Stimulated activated CD4-positive, alpha-beta T cell treated with anti-CD3 and anti-CD28 coated beads, Interleukin-1b, Interleukin-23, amount 100 ng/mL, for 24 hours (primary cell): ENCODE measurements around the gene SLC2A4RG.

Source experiments
- DNase-seq, 4 experiments: peaks; one replicate each; pipeline ENCODE4 v3.0.0-alpha.2; 2020; ENCODE audit warnings: low read depth in 4 of 4, low spot score in 1 of 4

The SLC2A4RG gene

DNA sequence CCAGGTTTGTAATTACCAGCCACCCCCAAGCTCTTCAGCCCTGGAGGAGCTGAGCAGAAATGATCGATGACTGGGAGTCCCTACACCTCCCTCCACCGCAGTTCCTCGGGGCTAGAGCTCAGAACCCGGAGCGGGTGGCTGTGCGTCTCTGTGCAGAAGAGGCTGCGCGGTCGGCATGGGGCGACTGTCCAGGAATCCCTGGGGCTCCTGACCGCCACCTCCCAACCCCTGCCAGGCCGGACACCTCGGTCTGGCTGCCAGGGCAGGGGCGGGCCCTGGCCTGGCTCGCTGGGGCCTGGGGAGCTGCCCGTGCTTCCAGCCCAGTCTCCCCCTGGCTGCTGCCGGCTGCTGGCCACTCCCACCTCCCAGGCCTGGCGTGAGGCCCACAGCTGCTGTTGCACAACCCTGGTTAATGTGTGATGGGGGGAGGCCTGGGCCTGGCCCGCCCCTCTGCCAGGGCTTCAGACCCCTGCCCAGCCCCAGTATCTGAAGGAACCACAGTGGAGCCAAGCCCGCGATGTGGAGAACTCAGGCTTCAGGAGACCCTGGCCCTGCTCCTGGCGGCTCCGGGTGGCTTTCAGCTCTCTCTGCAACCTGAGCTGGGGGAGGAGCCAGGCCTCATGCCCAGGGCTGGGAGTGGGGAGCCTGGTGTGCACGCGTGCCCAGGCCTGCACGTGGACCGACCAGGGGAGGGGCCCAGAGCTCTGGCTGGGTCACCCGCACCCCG is 1.2 kb downstream of the SLC2A4RG start:
- no peak for DNase-seq

DNA sequence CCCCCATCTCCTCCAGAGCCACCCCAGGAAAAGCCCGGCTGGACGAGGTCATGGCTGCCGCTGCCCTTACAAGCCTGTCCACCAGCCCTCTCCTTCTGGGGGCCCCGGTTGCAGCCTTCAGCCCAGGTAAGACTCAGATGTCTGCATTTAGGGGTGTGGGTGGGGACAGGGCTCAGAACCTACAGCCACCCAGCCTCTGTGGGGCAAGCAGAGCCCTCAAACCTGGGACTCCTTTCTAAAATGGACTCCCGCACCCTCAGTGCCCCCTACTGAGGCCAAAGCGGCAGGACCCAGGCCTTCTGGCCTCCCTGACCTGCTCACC is 1.7 kb downstream of the SLC2A4RG start:
- DNase-seq, result no peak

GRCh38 chr20:63741676-63742380 is 2.3 kb downstream of the SLC2A4RG start:
- DNase-seq, result no peak

DNA sequence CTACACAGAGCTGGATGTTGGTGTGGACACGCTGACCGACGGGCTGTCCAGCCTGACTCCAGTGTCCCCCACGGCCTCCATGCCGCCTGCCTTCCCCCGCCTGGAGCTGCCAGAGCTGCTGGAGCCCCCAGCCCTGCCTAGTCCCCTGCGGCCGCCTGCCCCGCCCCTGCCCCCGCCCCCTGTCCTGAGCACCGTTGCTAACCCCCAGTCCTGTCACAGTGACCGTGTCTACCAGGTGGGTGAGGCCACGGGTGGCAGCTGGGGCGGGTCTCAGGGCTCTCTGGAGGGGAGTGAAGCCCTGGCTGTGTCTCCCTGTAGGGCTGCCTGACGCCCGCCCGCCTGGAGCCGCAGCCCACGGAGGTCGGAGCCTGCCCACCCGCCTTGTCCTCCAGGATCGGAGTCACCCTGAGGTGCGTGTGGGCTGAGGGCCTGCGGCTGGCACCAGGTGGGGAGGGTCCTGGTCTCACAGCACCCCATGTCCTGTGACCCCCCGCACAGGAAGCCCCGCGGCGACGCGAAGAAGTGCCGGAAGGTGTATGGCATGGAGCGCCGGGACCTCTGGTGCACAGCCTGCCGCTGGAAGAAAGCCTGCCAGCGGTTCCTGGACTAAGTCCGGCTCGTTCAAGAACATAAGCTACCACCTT is 2.9 kb downstream of the SLC2A4RG start:
- no peak for DNase-seq

GRCh38 chr20:63743210-63743970 is 3.8 kb downstream of the SLC2A4RG start:
- DNase-seq, result no peak

GRCh38 chr20:63744158-63744557 is 4.6 kb downstream of the SLC2A4RG start:
- no peak for DNase-seq

DNA sequence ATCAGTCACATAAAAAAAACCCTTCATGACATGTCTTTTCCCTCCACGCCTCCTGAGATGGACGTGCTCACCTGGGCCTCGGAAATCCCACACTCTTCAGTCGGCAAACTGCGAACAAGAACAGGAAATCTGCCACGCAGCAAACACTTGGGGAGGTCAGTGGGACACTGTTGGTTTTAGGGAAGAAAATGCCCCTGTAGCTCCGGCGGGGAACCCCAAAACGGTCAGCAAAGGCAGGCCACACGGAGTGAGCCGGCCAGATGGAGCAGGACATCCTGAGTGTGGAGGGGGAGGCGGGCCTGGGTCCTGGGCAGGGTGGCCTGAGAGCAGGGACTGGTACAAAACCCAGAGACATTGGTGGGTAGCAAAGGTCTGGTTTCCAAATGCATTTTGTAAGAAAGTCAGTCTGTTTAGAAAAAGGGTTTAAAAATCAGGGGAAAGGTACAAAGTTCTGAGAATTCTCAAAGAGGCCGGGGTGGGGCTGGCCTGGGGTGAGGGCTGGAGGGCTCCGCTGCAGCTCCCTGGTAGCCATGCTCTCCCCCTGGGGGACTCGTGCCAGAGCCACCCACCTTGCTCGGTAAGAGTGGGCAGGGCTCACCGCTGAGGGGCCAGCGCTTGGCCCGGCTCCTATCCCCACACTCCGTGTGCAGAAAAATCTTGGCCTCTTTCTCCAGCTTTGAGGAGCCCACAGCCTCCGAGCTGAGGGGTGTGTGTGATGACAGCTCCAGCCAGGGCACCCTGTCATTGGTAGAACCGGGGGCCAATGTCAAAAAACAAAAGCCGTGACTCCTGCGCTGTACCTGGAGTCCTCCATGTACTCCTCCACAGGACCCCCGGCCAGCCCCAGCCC is 5.2 kb downstream of the SLC2A4RG start:
- no peak for DNase-seq

- no peak for DNase-seq
Measured at GRCh38 chr20:63745424-63745805, 5.8 kb downstream of the SLC2A4RG start.

DNA sequence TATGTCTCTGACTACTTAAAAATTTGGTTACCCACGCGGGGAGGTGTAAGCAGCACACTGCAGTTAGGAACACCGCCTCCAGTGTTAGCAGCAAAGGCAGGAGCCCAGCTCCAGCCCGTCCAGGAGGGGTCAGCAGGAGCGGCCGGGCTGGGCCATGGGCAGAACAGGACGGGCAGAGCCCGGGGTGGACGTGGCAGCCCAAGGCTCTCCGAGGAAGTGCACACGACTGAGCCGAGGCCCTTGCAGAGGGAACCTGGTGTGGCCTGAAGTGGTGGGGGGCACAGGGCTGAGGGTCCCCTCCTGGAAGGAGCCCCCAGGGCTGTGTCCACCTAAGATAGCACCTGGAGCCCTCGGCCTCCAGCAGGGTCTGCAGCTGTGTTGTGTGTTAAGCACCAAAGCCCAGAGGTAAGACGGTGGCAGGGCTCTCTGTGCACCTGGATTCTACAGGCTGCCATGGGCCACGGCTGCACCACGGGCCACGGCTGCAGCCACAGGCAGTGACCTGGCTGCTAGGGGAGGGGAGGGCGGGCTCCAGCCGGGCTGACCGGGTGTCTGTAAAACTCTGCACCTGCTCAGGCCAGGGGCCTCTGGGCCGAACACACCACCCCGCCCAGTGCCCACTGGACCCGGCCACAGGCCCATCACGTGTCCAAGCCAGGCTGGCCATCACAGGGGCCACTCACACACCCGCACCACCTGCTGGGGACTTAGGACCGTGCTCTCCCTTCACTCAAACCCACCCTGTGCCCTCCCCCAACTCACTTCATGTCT is 6.6 kb downstream of the SLC2A4RG start:
- DNase-seq, result no peak

- DNase-seq, result no peak
Measured at GRCh38 chr20:63746751-63747315, 7.3 kb downstream of the SLC2A4RG start.

- no peak for DNase-seq
Measured at GRCh38 chr20:63747622-63748069, 8.1 kb downstream of the SLC2A4RG start.

DNA sequence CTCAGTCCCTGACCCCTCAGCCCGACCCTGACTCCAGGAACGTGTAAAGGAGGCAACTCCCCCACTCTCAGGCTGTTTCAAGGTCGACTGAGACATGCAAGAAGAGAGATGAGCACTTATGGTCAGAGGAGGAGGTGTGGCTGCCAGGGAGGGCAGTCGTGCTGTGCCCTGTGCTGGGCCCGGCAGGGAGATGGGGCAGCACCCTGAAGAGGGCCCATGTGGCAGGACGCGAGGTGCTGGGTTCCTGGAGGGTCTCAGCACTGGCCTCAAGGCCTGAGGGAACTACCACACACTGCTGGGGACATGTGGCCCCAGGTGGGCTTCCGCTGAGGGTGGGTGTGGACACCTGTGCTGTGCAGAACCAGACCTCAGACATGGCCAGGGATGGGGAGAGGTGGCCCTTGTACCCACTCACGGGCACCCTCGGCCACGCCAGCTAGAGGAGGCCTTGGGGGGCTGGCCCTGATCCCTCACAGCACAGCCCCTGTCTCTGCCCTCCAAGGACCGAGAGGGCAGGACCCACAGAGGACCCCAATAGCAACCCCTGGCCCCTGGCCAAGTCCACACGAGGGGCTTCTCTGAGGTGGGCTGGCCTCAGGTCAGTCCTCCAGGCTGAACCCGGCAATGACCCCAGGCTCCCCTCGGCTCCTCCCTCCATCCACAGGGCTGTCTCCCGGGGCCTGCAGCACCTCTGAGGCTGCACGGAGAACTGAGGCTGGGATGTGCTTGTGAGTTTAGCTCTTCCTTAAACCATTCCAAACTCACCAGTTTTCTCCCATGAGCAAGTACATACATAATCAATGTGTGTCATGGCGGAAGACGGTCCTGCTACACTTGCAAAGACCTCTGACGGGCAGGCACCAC is 8.7 kb downstream of the SLC2A4RG start:
- no peak for DNase-seq

- DNase-seq, result no peak
Measured at GRCh38 chr20:63748934-63749270, 9.3 kb downstream of the SLC2A4RG start.

- DNase-seq, result no peak
Measured at GRCh38 chr20:63749597-63750508, 10.3 kb downstream of the SLC2A4RG start.

GRCh38 chr20:63750807-63751470 is 11.4 kb downstream of the SLC2A4RG start:
- peak in 1 of 4 experiments; percentile 31 for DNase-seq

DNA sequence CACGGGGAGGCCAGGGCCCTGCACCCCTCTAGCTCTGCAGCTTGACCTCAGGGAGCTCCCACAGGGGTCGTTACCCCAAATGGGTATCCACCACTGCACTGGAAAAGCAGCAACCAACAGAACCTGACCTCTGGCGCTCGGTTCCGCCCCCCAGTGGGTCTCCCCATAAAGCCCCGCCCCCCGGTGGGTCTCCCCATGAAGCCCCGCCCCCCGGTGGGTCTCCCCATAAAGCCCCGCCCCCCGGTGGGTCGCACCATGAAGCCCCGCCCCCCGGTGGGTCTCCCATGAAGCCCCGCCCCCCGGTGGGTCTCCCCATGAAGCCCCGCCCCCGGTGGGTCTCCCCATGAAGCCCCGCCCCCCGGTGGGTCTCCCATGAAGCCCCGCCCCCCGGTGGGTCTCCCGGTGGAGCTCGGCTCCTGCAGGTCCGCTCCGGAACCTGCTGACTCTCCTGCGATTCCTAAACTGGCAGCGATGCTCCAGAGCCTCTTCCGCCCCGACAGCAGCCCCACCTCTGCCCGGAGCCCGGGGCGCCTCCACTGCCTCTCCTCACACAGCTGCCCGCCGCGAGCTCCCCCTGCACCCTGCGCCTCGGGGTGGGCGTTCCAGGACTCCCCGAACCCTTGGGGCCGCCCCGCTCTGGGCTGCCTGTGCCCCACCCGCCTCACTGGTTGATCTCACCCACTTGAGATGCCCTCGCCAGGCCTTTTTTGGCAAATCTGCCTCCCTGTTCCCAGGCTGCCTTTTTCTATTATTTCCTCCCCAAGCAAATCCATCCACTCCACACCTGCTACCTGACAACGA is 12.1 kb downstream of the SLC2A4RG start:
- DNase-seq, result no peak
